ENCODE results near the gene LILRB1.

DNA sequence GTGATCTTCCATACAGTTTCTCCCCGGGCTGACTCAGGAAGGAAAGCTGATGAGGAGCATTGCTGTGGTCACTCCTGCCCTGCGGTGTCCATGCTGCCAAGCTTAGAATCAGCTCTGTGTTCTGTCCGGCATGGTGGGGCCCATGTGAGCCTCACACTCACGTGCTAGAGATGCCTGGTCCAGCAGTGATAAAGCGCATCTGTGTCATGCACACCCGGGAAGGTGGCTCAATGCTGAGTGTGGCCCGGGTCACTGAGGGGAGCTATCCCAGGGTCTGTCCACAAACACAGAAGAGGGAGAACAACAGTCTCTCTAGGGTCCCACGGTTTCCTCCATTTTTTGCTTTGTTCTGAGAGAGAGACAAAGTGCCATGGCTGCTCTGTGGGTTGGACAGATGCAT lies 3.5 kb upstream of the LILRB1 start:
- TF ChIP-seq, protein P1, sequence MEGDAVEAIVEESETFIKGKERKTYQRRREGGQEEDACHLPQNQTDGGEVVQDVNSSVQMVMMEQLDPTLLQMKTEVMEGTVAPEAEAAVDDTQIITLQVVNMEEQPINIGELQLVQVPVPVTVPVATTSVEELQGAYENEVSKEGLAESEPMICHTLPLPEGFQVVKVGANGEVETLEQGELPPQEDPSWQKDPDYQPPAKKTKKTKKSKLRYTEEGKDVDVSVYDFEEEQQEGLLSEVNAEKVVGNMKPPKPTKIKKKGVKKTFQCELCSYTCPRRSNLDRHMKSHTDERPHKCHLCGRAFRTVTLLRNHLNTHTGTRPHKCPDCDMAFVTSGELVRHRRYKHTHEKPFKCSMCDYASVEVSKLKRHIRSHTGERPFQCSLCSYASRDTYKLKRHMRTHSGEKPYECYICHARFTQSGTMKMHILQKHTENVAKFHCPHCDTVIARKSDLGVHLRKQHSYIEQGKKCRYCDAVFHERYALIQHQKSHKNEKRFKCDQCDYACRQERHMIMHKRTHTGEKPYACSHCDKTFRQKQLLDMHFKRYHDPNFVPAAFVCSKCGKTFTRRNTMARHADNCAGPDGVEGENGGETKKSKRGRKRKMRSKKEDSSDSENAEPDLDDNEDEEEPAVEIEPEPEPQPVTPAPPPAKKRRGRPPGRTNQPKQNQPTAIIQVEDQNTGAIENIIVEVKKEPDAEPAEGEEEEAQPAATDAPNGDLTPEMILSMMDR (IDR thresholded peaks at IDR 0.05; ENCODE audit: poor library complexity), result no peak
- TF ChIP-seq EZH2 (IDR thresholded peaks at IDR 0.05; ENCODE audit: borderline replicate concordance), result no peak
